ENCODE results near the gene MXI1.
"Not testable (repeated sequence)": the region's sequence is repeated elsewhere in the genome, so short reads cannot be mapped to it uniquely, and the experiment has no call there.

The MXI1 gene

GRCh38 chr10:110268442-110268841 is 61.0 kb downstream of the MXI1 start:
- no peak overlapping the region for H3K27ac ChIP-seq
- TF ChIP-seq Cebpa-rat (IDR thresholded peaks at IDR 0.05) = no peak
- H3K4me3 ChIP-seq = no peak overlapping the region
- peaks cover 16 to 37% (median 32%) of the 10 kb centered on the region in 10 experiments for H3K4me1 ChIP-seq
- H3K9me3 ChIP-seq (replicated peaks in 1 of 11) = no peaks in the 10 kb centered on the region
- no peak overlapping the region; a peak in 1 of 22 replicates for H3K9ac ChIP-seq
- H3K4me2 ChIP-seq = peak overlapping the region in 8 of 11 experiments; percentile 23 to 57 (median 50); a peak in 13 of 22 replicates
- H3K27me3 ChIP-seq = no peaks in the 10 kb centered on the region
- H3K36me3 ChIP-seq = peaks cover 0 to 4% (median 0%) of the 10 kb centered on the region in 11 experiments; a peak in 2 of 22 replicates
- H4K20me1 ChIP-seq = peaks cover 0 to 90% (median 0%) of the 10 kb centered on the region in 11 experiments; a peak in 4 of 22 replicates

GRCh38 chr10:110268971-110269370 is 61.6 kb downstream of the MXI1 start:
- peaks cover 0 to 4% (median 0%) of the 10 kb centered on the region in 11 experiments; a peak in 2 of 22 replicates for H3K36me3 ChIP-seq
- peaks cover 21 to 43% (median 37%) of the 10 kb centered on the region in 10 experiments for H3K4me1 ChIP-seq
- H3K27me3 ChIP-seq = no peaks in the 10 kb centered on the region
- peaks cover 0 to 90% (median 0%) of the 10 kb centered on the region in 11 experiments; a peak in 4 of 22 replicates for H4K20me1 ChIP-seq
- peak overlapping the region; percentile 23 to 62 (median 52); a peak in 17 of 22 replicates for H3K4me2 ChIP-seq
- TF ChIP-seq Cebpa-rat (IDR thresholded peaks at IDR 0.05) = no peak
- H3K27ac ChIP-seq = peak overlapping the region in 1 of 11 experiments; percentile 32; a peak in 1 of 22 replicates
- H3K9ac ChIP-seq = no peak overlapping the region
- H3K4me3 ChIP-seq = no peak overlapping the region
- no peaks in the 10 kb centered on the region for H3K9me3 ChIP-seq (replicated peaks in 1 of 11)

- Histone ChIP-seq H3K4me3 (0 out of 20 replicates have a peak overlapping the region, but pooled peaks of 2 of the 10 experiments have one; percentile 2 to 30), H4K20me1 (peaks cover 0 to 92% (median 0%) of the 10 kb centered on the region in 11 experiments; a peak in 4 of 22 replicates), H3K27ac (peak overlapping the region in 1 of 11 experiments; percentile 32; a peak in 3 of 22 replicates), H3K9me3 (replicated peaks in 1 of 11) (no peaks in the 10 kb centered on the region), H3K4me2 (peak overlapping the region in 10 of 11 experiments; percentile 38 to 62 (median 52); a peak in 20 of 22 replicates), H3K36me3 (no peaks in the 10 kb centered on the region; a peak in 1 of 22 replicates), H3K9ac (peak overlapping the region in 2 of 11 experiments; percentile 25 to 35; a peak in 3 of 22 replicates), H3K27me3 (no peaks in the 10 kb centered on the region), H3K4me1 (peaks cover 28 to 50% (median 44%) of the 10 kb centered on the region in 10 experiments)
- no peak for TF ChIP-seq Cebpa-rat (IDR thresholded peaks at IDR 0.05)
Observed at GRCh38 chr10:110269374-110270318, 62.2 kb downstream of the MXI1 start.

GRCh38 chr10:110272995-110273394 is 65.6 kb downstream of the MXI1 start:
- peak overlapping the region; percentile 39 to 72 (median 58); a peak in 21 of 22 replicates for H3K4me2 ChIP-seq
- H3K4me3 ChIP-seq = not testable (repeated sequence)

GRCh38 chr10:110273474-110273873 is 66.1 kb downstream of the MXI1 start:
- peak in 6 of 11 experiments; percentile 30 to 84 (median 60); a peak in 11 of 22 replicates for TF ChIP-seq Cebpa-rat (IDR thresholded peaks at IDR 0.05)
- H3K4me1 ChIP-seq = peaks cover 43 to 61% (median 52%) of the 10 kb centered on the region in 10 experiments
- no peak overlapping the region for H3K4me3 ChIP-seq
- peak overlapping the region in 2 of 11 experiments; percentile 1 to 24; a peak in 2 of 22 replicates for H3K9ac ChIP-seq
- peak overlapping the region in 9 of 11 experiments; percentile 8 to 63 (median 51); a peak in 16 of 22 replicates for H3K27ac ChIP-seq
- peaks cover 0 to 4% (median 0%) of the 10 kb centered on the region in 11 experiments; a peak in 2 of 22 replicates for H3K36me3 ChIP-seq
- peak overlapping the region; percentile 39 to 72 (median 58) for H3K4me2 ChIP-seq
- H3K27me3 ChIP-seq = no peaks in the 10 kb centered on the region
- peaks cover 0 to 84% (median 0%) of the 10 kb centered on the region in 11 experiments; a peak in 4 of 22 replicates for H4K20me1 ChIP-seq
- no peaks in the 10 kb centered on the region for H3K9me3 ChIP-seq (replicated peaks in 1 of 11)

More at GRCh38 chr10:110272995-110273394, 65.6 kb downstream of the MXI1 start:
- not testable (repeated sequence) for H3K27me3 ChIP-seq; H3K9me3 ChIP-seq (replicated peaks in 1 of 11); H3K36me3 ChIP-seq
- peak overlapping the region in 2 of 11 experiments; percentile 1 to 24; a peak in 4 of 22 replicates for H3K9ac ChIP-seq
- peaks cover 0 to 87% (median 0%) of the 10 kb centered on the region in 11 experiments; a peak in 4 of 22 replicates for H4K20me1 ChIP-seq
- H3K4me1 ChIP-seq = peaks cover 38 to 61% (median 51%) of the 10 kb centered on the region in 10 experiments
- peak overlapping the region in 9 of 11 experiments; percentile 8 to 63 (median 51); a peak in 14 of 22 replicates for H3K27ac ChIP-seq

GRCh38 chr10:110274072-110274627 is 66.7 kb downstream of the MXI1 start:
- Histone ChIP-seq H3K9ac (no peak overlapping the region), H4K20me1 (peaks cover 0 to 79% (median 0%) of the 10 kb centered on the region in 11 experiments; a peak in 4 of 22 replicates), H3K27ac (peak overlapping the region in 8 of 11 experiments; percentile 36 to 63 (median 52); a peak in 14 of 22 replicates), H3K27me3 (no peaks in the 10 kb centered on the region), H3K4me1 (peaks cover 44 to 61% (median 52%) of the 10 kb centered on the region in 10 experiments), H3K36me3 (peaks cover 0 to 4% (median 0%) of the 10 kb centered on the region in 11 experiments; a peak in 2 of 22 replicates), H3K4me2 (peak overlapping the region; percentile 39 to 72 (median 58); a peak in 20 of 22 replicates), H3K9me3 (replicated peaks in 1 of 11) (no peaks in the 10 kb centered on the region), H3K4me3 (no peak overlapping the region)
- TF ChIP-seq Cebpa-rat (IDR thresholded peaks at IDR 0.05) = no peak

- Histone ChIP-seq H3K36me3 (peaks cover 0 to 4% (median 0%) of the 10 kb centered on the region in 11 experiments; a peak in 1 of 22 replicates), H3K9ac (no peak overlapping the region), H3K27me3 (no peaks in the 10 kb centered on the region), H3K4me1 (peaks cover 42 to 58% (median 49%) of the 10 kb centered on the region in 10 experiments), H3K4me2 (peak overlapping the region in 9 of 11 experiments; percentile 10 to 72 (median 58); a peak in 10 of 22 replicates), H4K20me1 (peaks cover 0 to 74% (median 0%) of the 10 kb centered on the region in 11 experiments; a peak in 4 of 22 replicates), H3K4me3 (no peak overlapping the region), H3K9me3 (replicated peaks in 1 of 11) (no peaks in the 10 kb centered on the region), H3K27ac (peak overlapping the region in 3 of 11 experiments; percentile 48 to 63 (median 57); a peak in 4 of 22 replicates)
- TF ChIP-seq Cebpa-rat (IDR thresholded peaks at IDR 0.05) = no peak
Observed at GRCh38 chr10:110274647-110275046, 67.2 kb downstream of the MXI1 start.

GRCh38 chr10:110275128-110275729 is 67.8 kb downstream of the MXI1 start:
- no peak overlapping the region for H3K9ac ChIP-seq
- H3K36me3 ChIP-seq = peaks cover 0 to 10% (median 1%) of the 10 kb centered on the region in 11 experiments; a peak in 7 of 22 replicates
- H3K9me3 ChIP-seq (replicated peaks in 1 of 11) = no peaks in the 10 kb centered on the region
- peaks cover 0 to 68% (median 0%) of the 10 kb centered on the region in 11 experiments; a peak in 4 of 22 replicates for H4K20me1 ChIP-seq
- peak overlapping the region in 7 of 11 experiments; percentile 1 to 58 (median 10); a peak in 6 of 22 replicates for H3K4me2 ChIP-seq
- H3K27ac ChIP-seq = peak overlapping the region in 2 of 11 experiments; percentile 48 to 63; a peak in 2 of 22 replicates
- no peak for TF ChIP-seq Cebpa-rat (IDR thresholded peaks at IDR 0.05)
- H3K4me1 ChIP-seq = peaks cover 37 to 54% (median 44%) of the 10 kb centered on the region in 10 experiments
- no peak overlapping the region for H3K4me3 ChIP-seq
- no peaks in the 10 kb centered on the region for H3K27me3 ChIP-seq
